ENCODE measurements around the gene QPRT. TPM values are rescaled to one million over a fixed set of nuclear protein-coding genes. Genes with fewer than 3 reads are reported as not detected.
"Not testable (repeated sequence)": the region's sequence is repeated elsewhere in the genome, so short reads cannot be mapped to it uniquely, and the experiment has no call there.

Gene QPRT
- total RNA-seq, 4 donors from 2014 or later, result 14.3 to 65.8 (median 26.3) TPM

DNA sequence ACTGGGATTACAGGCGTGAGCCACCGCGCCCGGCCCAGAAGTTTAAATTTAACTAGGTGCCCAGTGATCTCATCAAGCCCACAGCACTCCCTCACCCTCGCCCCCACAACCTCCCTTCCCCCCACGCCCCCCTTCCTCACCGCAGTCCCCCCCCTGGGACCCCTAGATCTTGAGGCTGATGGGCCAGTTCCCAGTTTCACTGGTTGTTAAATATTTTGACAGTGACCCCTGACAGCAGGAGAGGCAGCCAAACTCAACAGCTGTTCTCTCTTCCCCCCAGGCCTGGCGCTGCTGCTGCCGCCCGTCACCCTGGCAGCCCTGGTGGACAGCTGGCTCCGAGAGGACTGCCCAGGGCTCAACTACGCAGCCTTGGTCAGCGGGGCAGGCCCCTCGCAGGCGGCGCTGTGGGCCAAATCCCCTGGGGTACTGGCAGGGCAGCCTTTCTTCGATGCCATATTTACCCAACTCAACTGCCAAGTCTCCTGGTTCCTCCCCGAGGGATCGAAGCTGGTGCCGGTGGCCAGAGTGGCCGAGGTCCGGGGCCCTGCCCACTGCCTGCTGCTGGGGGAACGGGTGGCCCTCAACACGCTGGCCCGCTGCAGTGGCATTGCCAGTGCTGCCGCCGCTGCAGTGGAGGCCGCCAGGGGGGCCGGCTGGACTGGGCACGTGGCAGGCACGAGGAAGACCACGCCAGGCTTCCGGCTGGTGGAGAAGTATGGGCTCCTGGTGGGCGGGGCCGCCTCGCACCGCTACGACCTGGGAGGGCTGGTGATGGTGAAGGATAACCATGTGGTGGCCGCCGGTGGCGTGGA lies 15.6 kb downstream of the QPRT start:
- no peak for DNase-seq
- no peak overlapping the region for H3K27ac ChIP-seq
- H3K36me3 ChIP-seq, result no peaks in the 10 kb centered on the region
- no peaks in the 10 kb centered on the region for H3K4me1 ChIP-seq
- no peak overlapping the region for H3K4me3 ChIP-seq
- TF ChIP-seq CTCF (IDR thresholded peaks at IDR 0.05), result no peak
- no peak for TF ChIP-seq EP300 (IDR thresholded peaks at IDR 0.05; ENCODE audit: low read depth)
- TF ChIP-seq POLR2AphosphoS5 (IDR thresholded peaks at IDR 0.05), result no peak
- TF ChIP-seq POLR2A (IDR thresholded peaks at IDR 0.05), result no peak
- in situ Hi-C loops (cut with MboI; ENCODE audit: low pct_ligation_motif_present in 1 of 4, low pct_unique_long_range_greater_than_20kb in 1 of 4, low sequenced_read_pairs in 3 of 4) (loop anchor here (10.0 to 25.0 kb wide), 3 partner anchors 150 to 330 kb away; partner anchors contain the start of genes C16orf92 (in 4 of the 4) and DOC2A (in 1 of the 4)), intact Hi-C loops (cut with DNase I; ENCODE audit: low total_unique reads) (loop anchor here (5.0 kb wide), 1 partner anchor 328 kb away; the partner anchor contains the start of gene C16orf92)
- H3K27me3 ChIP-seq, result no peaks in the 10 kb centered on the region
- no peaks in the 10 kb centered on the region for H3K9me3 ChIP-seq
- WGBS, 2 donors (ENCODE audit: low coverage in 1 of 2), result 84 to 85% methylated on average over 4 to 41 of the region's 41 CpGs

- in situ Hi-C loops (cut with MboI; ENCODE audit: low pct_ligation_motif_present in 1 of 4, low pct_unique_long_range_greater_than_20kb in 1 of 4, low sequenced_read_pairs in 3 of 4), result loop anchor here (10.0 to 25.0 kb wide), 3 partner anchors 149 to 329 kb away; partner anchors contain the start of genes C16orf92 (in 4 of the 4) and DOC2A (in 1 of the 4)
- DNase-seq, H3K9me3 ChIP-seq, H3K36me3 ChIP-seq, H3K4me1 ChIP-seq, H3K4me3 ChIP-seq, H3K27ac ChIP-seq, H3K27me3 ChIP-seq: not testable (repeated sequence)
- 93 to 100% methylated on average over 3 of the region's 3 CpGs for WGBS, 2 donors (ENCODE audit: low coverage in 1 of 2)
- intact Hi-C loops (cut with DNase I; ENCODE audit: low total_unique reads), result loop anchor here (5.0 kb wide), 1 partner anchor 327 kb away; the partner anchor contains the start of gene C16orf92
Measured at GRCh38 chr16:29695675-29696074, 16.7 kb downstream of the QPRT start.

- DNase-seq, result no peak
- Histone ChIP-seq H3K27ac (no peak overlapping the region), H3K9me3 (no peaks in the 10 kb centered on the region), H3K36me3 (no peaks in the 10 kb centered on the region), H3K27me3 (no peaks in the 10 kb centered on the region), H3K4me1 (peaks cover 0 to 6% (median 1%) of the 10 kb centered on the region in 4 donors), H3K4me3 (no peak overlapping the region)
- TF ChIP-seq POLR2A (IDR thresholded peaks at IDR 0.05) (no peak), EP300 (IDR thresholded peaks at IDR 0.05; ENCODE audit: low read depth) (no peak), POLR2AphosphoS5 (IDR thresholded peaks at IDR 0.05) (no peak), CTCF (IDR thresholded peaks at IDR 0.05) (no peak)
- intact Hi-C loops (cut with DNase I; ENCODE audit: low total_unique reads), result loop anchor here (5.0 kb wide), 1 partner anchor 325 kb away; the partner anchor contains the start of gene C16orf92
- 90 to 93% methylated on average over 8 to 17 of the region's 21 CpGs for WGBS, 2 donors (ENCODE audit: low coverage in 1 of 2)
- in situ Hi-C loops (cut with MboI; ENCODE audit: low pct_ligation_motif_present in 1 of 4, low pct_unique_long_range_greater_than_20kb in 1 of 4, low sequenced_read_pairs in 3 of 4), result loop anchor here (10.0 to 25.0 kb wide), 3 partner anchors 148 to 328 kb away; partner anchors contain the start of genes C16orf92 (in 4 of the 4) and DOC2A (in 1 of the 4)
Measured at GRCh38 chr16:29696881-29697331, 17.9 kb downstream of the QPRT start.

- no peak for DNase-seq
- intact Hi-C loops (cut with DNase I; ENCODE audit: low total_unique reads) (loop anchor here (5.0 kb wide), 1 partner anchor 325 kb away; the partner anchor contains the start of gene C16orf92), in situ Hi-C loops (cut with MboI; ENCODE audit: low pct_ligation_motif_present in 1 of 4, low pct_unique_long_range_greater_than_20kb in 1 of 4, low sequenced_read_pairs in 3 of 4) (loop anchor here (10.0 to 25.0 kb wide), 3 partner anchors 147 to 327 kb away; partner anchors contain the start of genes C16orf92 (in 4 of the 4) and DOC2A (in 1 of the 4))
- Histone ChIP-seq H3K27ac (no peak overlapping the region), H3K36me3 (no peaks in the 10 kb centered on the region), H3K9me3 (no peaks in the 10 kb centered on the region), H3K4me1 (peaks cover 0 to 6% (median 1%) of the 10 kb centered on the region in 4 donors), H3K4me3 (no peak overlapping the region), H3K27me3 (no peaks in the 10 kb centered on the region)
- TF ChIP-seq EP300 (IDR thresholded peaks at IDR 0.05; ENCODE audit: low read depth) (no peak), CTCF (IDR thresholded peaks at IDR 0.05) (no peak), POLR2AphosphoS5 (IDR thresholded peaks at IDR 0.05) (no peak)
- WGBS, 2 donors (ENCODE audit: low coverage in 1 of 2), result 93% methylated on average over 7 of the region's 7 CpGs; no CpG with 5 or more reads in 1 of the 2 donors
Measured at GRCh38 chr16:29697391-29697790, 18.4 kb downstream of the QPRT start.

All from transverse colon (tissue), 4 donors.